Measurements from ENCODE around the gene CARS1.

The CARS1 gene

GRCh38 chr11:2952290-2952689, 104.9 kb downstream of the CARS1 start:
- DNase-seq, result no peak

- no peak for DNase-seq
Observed at GRCh38 chr11:2951231-2952110, 105.8 kb downstream of the CARS1 start.
